GM18526 (cell line): ENCODE data around the gene ADAM8.

Experiments used
- POLR2A ChIP-seq: IDR thresholded peaks from 3 replicates; pipeline ENCODE4 v1.6.1; 2011; ENCODE audit not compliant: insufficient read length; ENCODE audit errors: extremely low read depth

Gene ADAM8

DNA sequence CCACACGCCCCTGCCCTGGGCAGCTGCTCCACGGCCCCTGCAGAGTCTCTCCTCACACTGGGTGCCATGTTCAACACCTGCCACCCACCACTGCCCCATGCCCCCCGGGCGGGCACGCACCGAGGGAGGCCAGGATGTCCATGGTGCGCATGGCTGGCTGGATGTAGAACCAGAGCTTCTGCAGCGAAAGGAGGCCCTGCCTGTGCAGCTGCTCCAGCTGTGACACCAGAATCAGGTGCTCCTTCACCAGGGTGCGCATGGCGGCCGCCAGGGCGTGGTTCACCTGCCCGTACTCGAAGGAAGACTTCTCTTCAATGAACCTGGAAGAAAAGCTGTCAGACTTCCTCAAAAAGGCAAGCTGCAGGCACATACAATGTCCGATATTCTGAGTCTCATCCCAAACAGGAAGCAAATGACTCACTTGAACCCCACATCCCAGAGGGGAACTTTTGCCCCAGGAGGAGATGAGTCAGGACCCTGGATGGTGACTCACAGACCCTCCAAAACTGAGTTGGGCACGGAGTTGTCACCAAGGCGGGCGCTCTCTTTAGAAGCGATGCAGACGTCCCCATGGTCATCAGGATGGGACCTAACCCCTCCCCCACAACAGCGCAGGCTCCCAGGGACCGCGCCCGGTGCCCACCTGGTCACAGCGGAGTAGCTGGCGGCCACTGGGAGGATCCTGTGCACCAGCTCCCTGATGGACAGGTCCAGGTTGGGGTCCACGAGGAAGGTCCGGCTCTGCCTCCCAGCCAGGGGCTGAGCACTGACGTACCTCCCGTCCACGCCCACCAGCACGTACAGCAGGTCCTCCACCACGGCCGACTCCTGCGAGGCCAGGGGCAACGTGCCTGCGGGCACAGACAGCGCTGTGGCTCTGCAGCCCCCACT is 16.5 kb upstream of the ADAM8 start:
- no peak for TF ChIP-seq POLR2A

DNA sequence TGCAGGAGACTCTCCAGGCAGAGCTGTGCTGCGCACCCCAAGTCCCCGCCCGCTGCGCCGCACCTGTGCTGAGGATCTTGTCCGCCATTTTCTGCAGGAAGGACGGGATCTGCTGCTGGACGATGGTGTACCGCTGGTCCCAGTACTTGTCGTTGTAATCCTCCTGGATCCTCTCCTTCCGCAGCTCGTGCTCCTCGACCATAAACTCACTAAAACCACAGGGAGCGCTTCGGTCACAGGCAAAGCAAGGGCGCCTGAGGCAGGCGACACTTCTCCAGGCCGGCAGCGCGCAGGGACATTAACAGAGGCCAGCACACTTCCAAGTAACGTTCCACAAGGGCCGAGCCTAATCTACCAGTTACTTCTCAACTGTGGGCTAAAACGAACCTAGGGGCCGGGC is 13.1 kb upstream of the ADAM8 start:
- TF ChIP-seq POLR2A: no peak

DNA sequence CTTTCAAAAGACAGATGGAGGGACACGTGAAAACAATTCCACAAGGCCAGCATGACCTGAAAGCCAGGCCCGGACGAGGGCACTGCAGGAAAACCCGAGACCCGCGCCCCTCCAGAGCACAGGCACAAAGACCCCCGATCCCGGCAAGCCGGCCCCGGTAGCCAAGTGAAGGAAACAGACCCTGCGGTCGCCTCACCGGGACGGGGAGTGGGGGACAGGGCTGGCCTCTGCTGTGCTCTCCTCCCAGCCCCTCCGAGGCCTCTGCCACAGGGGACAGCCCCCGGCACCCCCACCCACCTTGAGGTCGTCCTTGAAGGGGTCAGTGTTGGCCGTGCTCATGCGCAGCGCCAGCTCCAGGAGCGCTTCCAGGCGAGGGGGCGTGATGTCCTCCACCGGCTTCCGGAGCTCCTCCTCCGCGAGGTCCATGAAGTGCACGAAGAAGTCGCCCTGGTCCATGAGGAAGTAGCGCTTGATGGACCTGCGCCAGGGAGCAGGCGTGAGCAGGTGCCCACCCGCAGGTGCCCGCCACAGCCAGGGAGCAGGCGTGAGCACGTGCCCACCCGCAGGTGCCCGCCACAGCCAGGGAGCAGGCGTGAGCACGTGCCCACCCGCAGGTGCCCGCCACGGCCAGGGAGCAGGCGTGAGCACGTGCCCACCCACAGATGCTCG is 11.3 kb upstream of the ADAM8 start:
- no peak for TF ChIP-seq POLR2A

DNA sequence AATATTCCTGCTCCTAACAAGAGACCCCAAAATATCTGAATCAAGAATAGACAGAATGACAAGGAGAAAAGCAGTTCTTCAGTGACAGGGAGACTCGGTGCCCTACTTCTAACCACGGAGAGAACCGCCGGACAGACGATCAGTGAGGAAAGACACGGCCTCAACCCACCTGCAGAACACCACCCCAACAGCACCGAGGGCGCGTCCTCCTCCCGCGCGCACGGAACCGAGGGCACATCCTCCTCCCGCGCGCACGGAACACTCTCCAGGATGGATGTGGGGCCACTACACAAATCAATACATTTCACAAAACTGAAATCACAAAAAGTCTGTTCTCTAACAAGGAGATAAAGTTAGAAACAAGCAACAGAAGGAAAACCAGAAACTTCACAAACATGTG is 9.7 kb upstream of the ADAM8 start:
- no peak for TF ChIP-seq POLR2A

DNA sequence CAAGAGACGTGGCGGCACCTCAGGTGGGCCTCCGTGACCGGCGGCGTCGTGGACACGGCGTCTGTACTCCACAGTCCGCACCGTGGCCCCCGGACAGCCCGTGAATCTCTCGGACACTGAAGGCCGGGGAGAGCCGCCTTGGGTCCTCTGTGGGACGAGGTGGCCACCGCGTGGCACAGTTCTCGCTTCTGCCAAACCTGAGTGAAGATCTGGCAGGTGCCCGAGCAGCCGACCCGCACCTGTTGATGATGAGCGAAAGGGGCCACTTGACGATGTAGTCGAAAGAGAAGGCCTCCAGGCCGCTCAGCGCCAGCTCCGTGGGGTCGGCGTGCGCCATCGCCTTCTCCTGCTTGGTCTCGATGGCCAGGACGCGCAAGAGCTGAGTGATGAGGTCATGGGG is 8.5 kb upstream of the ADAM8 start:
- no peak for TF ChIP-seq POLR2A

DNA sequence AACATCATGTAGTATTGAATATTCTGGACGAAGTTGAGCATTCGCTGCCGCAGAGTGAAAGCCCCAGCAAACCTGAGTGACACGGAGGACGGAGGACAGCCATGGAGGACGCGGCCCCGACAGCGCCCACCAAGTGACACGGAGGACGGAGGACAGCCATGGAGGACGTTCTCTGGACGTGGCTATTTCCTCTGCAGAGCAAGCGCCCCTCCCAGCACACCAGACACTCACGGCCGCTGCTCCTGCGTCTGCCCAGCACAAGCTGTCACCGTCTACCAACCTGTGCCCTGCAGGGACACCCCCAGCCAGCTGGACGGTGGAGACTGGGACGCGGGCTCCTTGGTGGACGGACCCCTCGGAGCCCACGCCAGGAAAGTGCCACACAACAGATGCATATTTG is 7.3 kb upstream of the ADAM8 start:
- no peak for TF ChIP-seq POLR2A

DNA sequence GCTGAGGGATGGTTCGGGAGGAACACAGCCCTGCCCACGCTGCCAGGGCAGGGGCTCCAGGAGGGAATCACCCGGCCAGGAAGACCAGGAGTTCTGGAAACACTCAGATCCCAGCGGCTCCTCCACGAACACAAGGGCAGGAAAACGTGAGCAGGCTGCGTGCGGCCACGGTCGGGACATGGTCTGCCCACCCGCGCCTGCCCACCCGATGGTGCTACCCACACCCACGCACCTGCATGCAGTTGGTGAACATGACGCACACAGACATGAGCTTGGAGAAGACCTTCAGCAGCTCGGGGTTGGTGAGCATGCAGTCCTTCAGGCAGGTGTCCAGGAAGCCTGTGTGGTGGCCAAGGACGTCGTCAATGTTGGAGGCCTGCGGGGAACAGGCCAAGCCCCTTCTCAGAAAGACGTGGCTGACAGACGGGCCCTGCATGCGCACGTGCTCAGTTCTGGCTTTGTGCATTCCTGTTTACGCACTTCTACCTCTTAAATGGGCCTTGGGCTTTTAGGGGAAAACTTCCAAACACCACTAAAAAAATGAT is 6.2 kb upstream of the ADAM8 start:
- TF ChIP-seq POLR2A: no peak

DNA sequence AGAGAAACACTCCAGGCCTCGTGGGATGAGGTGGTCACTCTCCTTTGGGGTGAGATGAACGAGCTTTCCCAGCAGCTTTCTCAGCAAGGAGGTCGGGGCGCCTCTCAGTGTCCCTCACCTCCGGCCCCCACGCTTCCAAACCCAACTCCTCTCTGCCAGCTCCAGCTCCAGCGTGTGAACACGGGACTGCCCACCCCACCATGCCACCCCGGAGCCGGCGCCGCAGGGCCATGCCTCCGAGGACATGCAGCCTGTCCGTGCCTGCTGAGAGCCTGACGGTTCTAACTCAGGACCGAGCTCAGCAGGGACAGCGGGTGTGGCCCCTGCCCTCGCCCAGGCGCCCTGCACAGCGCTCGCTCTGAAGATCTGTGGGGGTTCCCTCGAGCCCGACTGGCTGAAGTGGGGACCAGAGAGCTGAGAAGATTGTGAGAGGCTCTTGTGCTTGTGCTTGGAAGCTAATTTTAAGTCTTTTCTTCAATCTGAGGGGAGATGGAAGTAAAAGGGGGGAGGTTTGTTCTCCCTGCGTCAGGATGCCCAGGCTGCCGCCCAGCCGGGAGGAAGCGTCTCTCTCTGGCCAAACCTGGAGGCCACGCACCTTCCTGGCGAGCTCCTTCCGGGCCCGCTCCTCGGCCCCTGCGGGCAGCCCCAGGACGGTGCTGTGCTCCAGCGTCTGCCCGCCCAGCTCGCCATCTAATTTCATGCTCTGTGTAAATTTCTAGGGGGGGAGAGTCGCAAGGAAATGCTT is 5.1 kb upstream of the ADAM8 start:
- TF ChIP-seq POLR2A: no peak

DNA sequence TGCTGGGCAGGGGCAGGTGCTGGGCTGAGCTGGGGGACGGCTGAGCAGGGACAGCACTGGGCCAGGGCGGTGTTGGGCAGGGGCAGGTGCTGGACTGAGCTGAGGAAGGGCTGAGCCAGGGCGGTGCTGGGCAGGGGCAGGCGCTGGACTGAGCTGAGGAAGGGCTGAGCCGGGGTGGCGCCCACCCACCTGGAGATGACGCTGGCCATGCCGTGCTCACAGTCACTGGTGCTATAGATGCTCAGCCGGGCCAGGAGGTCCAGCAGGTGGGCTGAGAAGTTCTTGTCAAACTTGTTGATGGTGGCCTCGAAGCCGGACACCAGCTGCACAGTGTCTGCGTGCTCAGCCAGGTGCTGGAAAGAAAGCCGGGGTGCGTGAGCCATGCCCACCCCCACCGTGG is 4.4 kb upstream of the ADAM8 start:
- TF ChIP-seq POLR2A: no peak

DNA sequence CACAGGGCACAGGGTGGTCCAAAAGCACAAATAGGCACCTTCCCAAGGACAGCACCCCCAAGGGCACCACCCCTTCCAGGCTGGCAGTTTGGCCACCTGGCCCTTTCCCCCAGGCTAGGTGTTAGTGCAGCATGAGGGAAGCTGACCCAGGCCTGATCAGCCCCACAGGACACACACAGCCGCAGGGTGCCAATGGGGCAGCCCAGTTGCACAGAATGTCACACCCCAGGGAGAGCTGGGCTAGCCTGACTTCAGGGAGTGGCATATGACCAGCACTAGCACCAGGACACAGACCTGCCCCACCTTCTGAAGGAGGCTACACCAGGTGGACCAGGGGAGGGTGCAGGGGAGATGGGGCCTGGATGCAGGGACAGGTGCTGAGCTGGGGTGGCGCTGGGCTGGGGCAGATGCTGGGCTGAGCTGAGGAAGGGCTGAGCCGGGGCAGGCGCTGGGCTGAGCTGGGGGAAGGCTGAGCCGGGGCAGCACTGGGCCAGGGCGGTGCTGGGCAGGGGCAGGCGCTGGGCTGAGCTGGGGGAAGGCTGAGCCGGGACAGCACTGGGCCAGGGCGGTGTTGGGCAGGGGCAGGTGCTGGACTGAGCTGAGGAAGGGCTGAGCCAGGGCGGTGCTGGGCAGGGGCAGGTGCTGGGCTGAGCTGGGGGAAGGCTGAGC is 3.9 kb upstream of the ADAM8 start:
- no peak for TF ChIP-seq POLR2A

DNA sequence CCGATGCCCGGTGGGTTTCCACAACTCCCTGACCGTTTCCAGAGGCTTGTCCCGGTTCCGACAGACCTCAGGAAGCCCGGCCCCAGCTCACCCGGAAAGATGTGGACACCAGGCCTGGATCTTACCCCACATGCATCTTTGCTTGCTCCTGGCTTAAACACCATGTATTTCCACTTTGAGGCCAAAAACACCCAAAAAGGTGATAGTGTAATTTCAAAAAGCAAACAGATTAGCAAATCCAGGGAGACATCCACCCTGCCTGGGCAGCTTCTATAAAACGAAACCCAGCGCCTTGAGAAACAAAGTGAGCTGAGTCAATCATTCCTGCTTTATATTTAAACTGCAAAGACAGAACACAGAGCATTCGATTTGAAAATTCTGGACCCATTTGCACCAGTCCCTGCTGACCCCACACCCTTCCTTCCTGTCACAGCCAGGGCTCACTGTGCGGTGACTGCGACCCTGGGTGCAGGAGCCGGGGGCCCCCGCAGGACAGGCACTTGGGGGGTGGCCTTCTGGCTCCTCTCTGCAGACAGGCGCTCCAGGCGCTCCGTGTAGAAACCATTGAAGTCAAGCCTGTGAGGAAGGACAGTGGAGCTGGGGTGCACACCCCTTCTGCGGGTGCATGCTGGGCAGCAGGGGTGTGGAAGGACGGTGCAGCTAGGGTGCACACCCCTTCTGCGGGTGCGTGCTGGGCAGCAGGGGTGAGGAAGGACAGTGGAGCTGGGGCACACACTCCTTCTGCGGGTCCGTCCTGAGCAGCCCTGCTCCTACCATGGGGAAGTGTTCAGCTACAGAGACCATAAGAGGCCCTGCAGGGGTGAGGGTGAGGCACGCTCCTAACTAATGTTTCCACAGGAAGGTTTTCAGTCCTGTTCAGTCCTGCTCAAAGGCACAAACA is 2.9 kb upstream of the ADAM8 start:
- TF ChIP-seq POLR2A: no peak

DNA sequence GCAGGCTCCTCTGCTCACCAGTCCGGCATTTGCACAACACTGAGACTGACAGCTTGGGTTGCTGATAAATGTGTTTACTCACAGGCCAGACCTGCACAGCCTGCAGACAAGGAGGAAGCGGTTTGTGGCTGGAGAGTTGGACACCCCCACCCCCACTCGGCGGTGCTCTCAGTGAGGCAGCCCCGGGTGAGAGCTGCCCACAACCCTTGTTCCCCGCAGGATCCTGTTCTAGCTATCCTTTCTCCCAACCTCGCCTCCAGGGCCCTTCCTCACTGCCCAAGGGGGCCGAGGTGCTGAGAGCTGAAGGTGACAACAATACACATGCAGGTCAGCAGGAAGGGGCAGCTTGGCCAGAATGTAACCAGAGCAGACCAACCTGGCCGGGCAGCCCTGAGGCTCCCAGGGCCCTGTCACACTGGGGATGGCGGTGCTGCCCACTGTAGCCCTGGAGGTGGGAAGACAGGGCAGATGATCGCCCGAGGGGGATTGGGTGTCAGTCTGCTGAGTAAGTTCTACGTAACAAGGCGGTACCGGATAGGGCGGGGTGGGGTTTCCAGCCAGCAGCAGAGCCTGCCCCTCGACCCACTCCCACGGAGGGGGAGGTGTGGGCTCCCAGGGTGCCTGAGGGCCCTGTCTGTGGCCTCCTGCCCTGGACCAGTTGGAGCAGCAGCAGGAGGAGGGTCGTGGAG is 2.1 kb upstream of the ADAM8 start:
- TF ChIP-seq POLR2A: no peak

DNA sequence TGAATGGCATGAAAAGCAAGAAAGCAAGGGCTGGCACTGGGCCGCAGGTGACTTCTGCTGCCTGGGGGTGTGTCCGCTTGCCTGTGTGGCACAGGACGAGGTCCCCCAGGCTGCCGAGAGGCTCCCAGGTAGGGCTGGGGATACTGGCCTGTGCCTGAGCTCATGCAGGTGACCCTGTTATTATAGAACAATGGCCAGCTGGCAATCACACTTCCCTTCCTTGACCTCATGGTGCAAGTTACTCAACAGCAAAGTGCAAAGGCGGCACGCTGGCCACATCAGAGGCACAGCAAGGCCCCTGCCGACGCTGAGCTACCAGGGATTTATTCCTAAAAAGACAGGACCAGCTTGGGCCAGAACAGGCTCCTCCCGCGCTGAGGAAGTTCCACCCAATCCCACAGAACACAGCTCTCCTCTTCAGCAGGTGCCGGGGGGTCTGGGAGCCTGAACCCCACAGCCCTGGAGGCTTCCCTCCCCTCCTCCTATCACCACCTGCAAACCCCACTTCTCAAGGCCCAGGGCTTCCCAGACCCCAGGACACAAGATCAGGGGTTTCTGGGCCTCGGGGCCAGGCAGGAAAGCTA is 1.4 kb upstream of the ADAM8 start:
- TF ChIP-seq POLR2A: no peak
